T1000 (cell line): ENCODE data around the gene LRMDA.
"Not testable (repeated sequence)": the region's sequence is repeated elsewhere in the genome, so short reads cannot be mapped to it uniquely, and the experiment has no call there.

Experiments
- DNase-seq: peaks from one replicate; lab custom pipeline; 2025; ENCODE audit warnings: mixed read lengths; lab: John Stamatoyannopoulos, UW

Gene LRMDA

GRCh38 chr10:75746356-75746755 is 314.9 kb downstream of the LRMDA start:
- DNase-seq: no peak

GRCh38 chr10:75750093-75750875 is 318.9 kb downstream of the LRMDA start:
- DNase-seq: not testable (repeated sequence)

- no peak for DNase-seq
Observed at GRCh38 chr10:75751232-75751631, 319.8 kb downstream of the LRMDA start.

- no peak for DNase-seq
Observed at GRCh38 chr10:75753621-75754020, 322.2 kb downstream of the LRMDA start.

- no peak for DNase-seq
Observed at GRCh38 chr10:75754096-75754831, 322.8 kb downstream of the LRMDA start.

GRCh38 chr10:75755528-75755927 is 324.1 kb downstream of the LRMDA start:
- DNase-seq: no peak

GRCh38 chr10:75761289-75761688 is 329.9 kb downstream of the LRMDA start:
- no peak for DNase-seq

- no peak for DNase-seq
Observed at GRCh38 chr10:75762431-75762802, 331.0 kb downstream of the LRMDA start.

- no peak for DNase-seq
Observed at GRCh38 chr10:75763652-75764051, 332.2 kb downstream of the LRMDA start.

- DNase-seq: no peak
Observed at GRCh38 chr10:75764974-75765788, 333.8 kb downstream of the LRMDA start.

GRCh38 chr10:75765789-75766096 is 334.3 kb downstream of the LRMDA start:
- DNase-seq: no peak

- no peak for DNase-seq
Observed at GRCh38 chr10:75766106-75766505, 334.7 kb downstream of the LRMDA start.

- DNase-seq: not testable (repeated sequence)
Observed at GRCh38 chr10:75766752-75767151, 335.3 kb downstream of the LRMDA start.

GRCh38 chr10:75770626-75771081 is 339.2 kb downstream of the LRMDA start:
- DNase-seq: no peak

- no peak for DNase-seq
Observed at GRCh38 chr10:75771606-75772005, 340.2 kb downstream of the LRMDA start.

GRCh38 chr10:75772153-75772887 is 340.9 kb downstream of the LRMDA start:
- DNase-seq: no peak

- peak; percentile 74 for DNase-seq
Observed at GRCh38 chr10:75773231-75773780, 341.9 kb downstream of the LRMDA start.

GRCh38 chr10:75773813-75774782 is 342.7 kb downstream of the LRMDA start:
- DNase-seq: no peak

GRCh38 chr10:75774783-75775490 is 343.5 kb downstream of the LRMDA start:
- DNase-seq: no peak
